Vagina (tissue), 2 donors: ENCODE data around the gene ERCC8. TPM values are rescaled to one million over a fixed set of nuclear protein-coding genes. Genes with fewer than 3 reads are reported as not detected.
"Not testable (repeated sequence)": the region's sequence is repeated elsewhere in the genome, so short reads cannot be mapped to it uniquely, and the experiment has no call there.

Source experiments
- DNase-seq, 2 donors: peaks; one replicate each; pipeline ENCODE4 v3.0.0-alpha.2; 2017; ENCODE audit errors: extremely low spot score in 2 of 2
- H3K27ac ChIP-seq: fragments of 200-600 bp; sonication (generic); one replicate; pipeline ENCODE4 v1.5.1; 2019
- H3K27me3 ChIP-seq: fragments of 200-600 bp; sonication (generic); one replicate; pipeline ENCODE4 v1.5.1; 2019
- H3K36me3 ChIP-seq, 2 donors: fragments of 200-600 bp; sonication (generic); one replicate each; pipeline ENCODE4 v1.5.1; 2017 to 2019
- H3K4me1 ChIP-seq: fragments of 200-600 bp; sonication (generic); one replicate; pipeline ENCODE4 v1.5.1; 2019
- H3K4me3 ChIP-seq, 2 donors: fragments of 200-600 bp; sonication (generic); 1 replicate in 1 of 2; 2 replicates in 1 of 2; pipeline ENCODE4 v1.5.1; 2016 to 2019
- H3K9me3 ChIP-seq: fragments of 200-600 bp; sonication (generic); one replicate; pipeline ENCODE4 v1.5.1; 2019
- CTCF ChIP-seq, 3 experiments: fragments of 450-650 bp in 2 of 3; fragments of 200-600 bp in 1 of 3; sonication (generic) in 1 of 3; IDR thresholded peaks; one replicate each; pipeline ENCODE4 v1.5.1; 2017 to 2019; ENCODE audit warnings: antibody characterized with exemption in 3 of 3, mild to moderate bottlenecking in 2 of 3, moderate library complexity in 2 of 3
- POLR2A ChIP-seq, 2 donors: fragments of 450-650 bp; IDR thresholded peaks; one replicate each; pipeline ENCODE4 v1.6.1; 2017; ENCODE audit warnings: antibody characterized with exemption in 2 of 2, mild to moderate bottlenecking in 2 of 2, moderate library complexity in 2 of 2
- POLR2AphosphoS5 ChIP-seq, 2 donors: sonication (generic); formaldehyde crosslinking; IDR thresholded peaks; one replicate each; pipeline ENCODE4 v1.9.0; 2017; ENCODE audit warnings: antibody characterized with exemption in 2 of 2, mild to moderate bottlenecking in 2 of 2, low read depth in 1 of 2; ENCODE audit not compliant: insufficient read depth in 1 of 2
- intact Hi-C: fragments of 100-400 bp; cut with DNase I; formaldehyde crosslinking; loops from one replicate; pipeline ENCODE4 v1.15.1; 2023
- total RNA-seq: library from RNA; depleted of rRNA; stranded (reverse); fragments of >200 nt; gene quantifications from one replicate; pipeline ENCODE4 v1.2.3, GENCODE V29; 2016

ERCC8 gene
- total RNA-seq, 1 donor from 2014 or later, result 5.9 TPM

GRCh38 chr5:60989790-60990189, 44.9 kb upstream of the ERCC8 start:
- Histone ChIP-seq H3K4me3 (no peak overlapping the region), H3K36me3 (no peaks in the 10 kb centered on the region), H3K4me1 (no peaks in the 10 kb centered on the region), H3K27me3 (no peaks in the 10 kb centered on the region), H3K9me3 (no peaks in the 10 kb centered on the region), H3K27ac (no peak overlapping the region)
- no peak for DNase-seq
- TF ChIP-seq POLR2A (IDR thresholded peaks at IDR 0.05) (no peak), POLR2AphosphoS5 (IDR thresholded peaks at IDR 0.05; ENCODE audit: insufficient read depth in 1 of 2, low read depth in 1 of 2) (no peak), CTCF (IDR thresholded peaks at IDR 0.05) (no peak)
- intact Hi-C loops, result no loop called here

GRCh38 chr5:60982127-60982526, 37.3 kb upstream of the ERCC8 start:
- H3K4me1 ChIP-seq, H3K27ac ChIP-seq, H3K27me3 ChIP-seq, H3K36me3 ChIP-seq, H3K9me3 ChIP-seq, H3K4me3 ChIP-seq, intact Hi-C loops, DNase-seq: not testable (repeated sequence)

GRCh38 chr5:60980511-60980910, 35.6 kb upstream of the ERCC8 start:
- Histone ChIP-seq H3K27me3 (no peaks in the 10 kb centered on the region), H3K4me1 (no peaks in the 10 kb centered on the region), H3K27ac (no peak overlapping the region), H3K9me3 (no peaks in the 10 kb centered on the region), H3K4me3 (no peak overlapping the region), H3K36me3 (no peaks in the 10 kb centered on the region)
- DNase-seq, result no peak
- no peak for TF ChIP-seq CTCF (IDR thresholded peaks at IDR 0.05)
- no peak for TF ChIP-seq POLR2A (IDR thresholded peaks at IDR 0.05)
- no peak for TF ChIP-seq POLR2AphosphoS5 (IDR thresholded peaks at IDR 0.05; ENCODE audit: insufficient read depth in 1 of 2, low read depth in 1 of 2)
- intact Hi-C loops, result no loop called here

GRCh38 chr5:60978968-60979367, 34.1 kb upstream of the ERCC8 start:
- DNase-seq, result no peak
- intact Hi-C loops, result no loop called here
- Histone ChIP-seq H3K27me3 (no peaks in the 10 kb centered on the region), H3K4me3 (no peak overlapping the region), H3K36me3 (no peaks in the 10 kb centered on the region), H3K9me3 (no peaks in the 10 kb centered on the region), H3K4me1 (no peaks in the 10 kb centered on the region), H3K27ac (no peak overlapping the region)
- TF ChIP-seq CTCF (IDR thresholded peaks at IDR 0.05), result no peak
- TF ChIP-seq POLR2A (IDR thresholded peaks at IDR 0.05), result no peak
- no peak for TF ChIP-seq POLR2AphosphoS5 (IDR thresholded peaks at IDR 0.05; ENCODE audit: insufficient read depth in 1 of 2, low read depth in 1 of 2)

- intact Hi-C loops, result no loop called here
- H3K9me3 ChIP-seq, result no peaks in the 10 kb centered on the region
- H3K36me3 ChIP-seq, result no peaks in the 10 kb centered on the region
- TF ChIP-seq CTCF (IDR thresholded peaks at IDR 0.05), result no peak
- no peak for TF ChIP-seq POLR2A (IDR thresholded peaks at IDR 0.05)
- no peak for TF ChIP-seq POLR2AphosphoS5 (IDR thresholded peaks at IDR 0.05; ENCODE audit: insufficient read depth in 1 of 2, low read depth in 1 of 2)
- no peak for DNase-seq
- H3K4me1 ChIP-seq, result no peaks in the 10 kb centered on the region
- no peak overlapping the region for H3K4me3 ChIP-seq
- H3K27ac ChIP-seq, result no peak overlapping the region
- H3K27me3 ChIP-seq, result no peaks in the 10 kb centered on the region
Measured at GRCh38 chr5:60977956-60978737, 33.3 kb upstream of the ERCC8 start.
